ENCODE measurements around the gene ODAD4.

Gene ODAD4

DNA sequence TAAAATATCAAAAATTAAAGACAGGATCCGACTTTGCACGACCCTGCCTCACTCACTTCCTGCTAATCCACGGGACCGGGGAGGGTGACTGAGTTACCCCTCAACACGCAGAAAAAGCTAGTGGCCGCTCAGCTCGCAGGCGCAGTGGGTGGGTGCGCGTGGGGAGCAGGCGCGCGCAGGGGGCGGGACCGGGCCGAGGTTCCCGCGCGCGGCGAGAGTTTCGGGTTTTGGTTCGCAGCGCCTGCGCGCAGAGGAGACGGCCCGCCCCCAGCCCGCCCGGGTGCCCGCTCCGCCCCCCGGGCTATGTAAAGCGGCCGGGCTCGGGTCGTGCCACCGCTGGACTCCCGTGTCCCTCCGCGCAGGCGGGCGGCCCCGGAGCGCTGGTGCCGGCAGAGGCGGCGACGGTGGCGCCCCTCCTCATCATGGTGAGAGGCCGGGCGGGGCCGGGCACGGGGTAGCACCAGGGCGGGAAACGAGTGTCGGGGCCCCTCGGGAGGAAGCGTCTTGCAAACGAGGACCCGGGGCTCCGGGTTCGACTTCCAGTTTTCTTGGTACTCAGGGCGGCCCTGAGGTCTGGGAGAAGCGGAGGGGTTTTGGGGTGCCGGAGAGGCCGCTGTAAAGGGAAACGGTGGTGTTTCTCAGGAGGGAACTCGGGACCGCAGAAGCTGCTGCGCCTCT lies 36.2 kb downstream of the ODAD4 start, which contains the start of gene CNP:
Gene CNP, plus strand, starts transcription at position 333 of the 678 bp plus-strand sequence. Its CDS starts 90 bp downstream, at position 423.
- Histone ChIP-seq H3K9ac (ENCODE audit: low read depth, low read length) (peak within 1 kb of the TSS; percentile 72), H3K36me3 (ENCODE audit: insufficient read depth, low read length) (peaks cover 4% of the 10 kb centered on the region; the same call in 1 of the 2 replicates), H3K9me3 (ENCODE audit: control insufficient read depth, insufficient read depth, low read length) (no peaks in the 10 kb centered on the region), H3K4me1 (ENCODE audit: insufficient read depth, low read length) (peaks cover 6% of the 10 kb centered on the region; the same call in 1 of the 2 replicates)

DNA sequence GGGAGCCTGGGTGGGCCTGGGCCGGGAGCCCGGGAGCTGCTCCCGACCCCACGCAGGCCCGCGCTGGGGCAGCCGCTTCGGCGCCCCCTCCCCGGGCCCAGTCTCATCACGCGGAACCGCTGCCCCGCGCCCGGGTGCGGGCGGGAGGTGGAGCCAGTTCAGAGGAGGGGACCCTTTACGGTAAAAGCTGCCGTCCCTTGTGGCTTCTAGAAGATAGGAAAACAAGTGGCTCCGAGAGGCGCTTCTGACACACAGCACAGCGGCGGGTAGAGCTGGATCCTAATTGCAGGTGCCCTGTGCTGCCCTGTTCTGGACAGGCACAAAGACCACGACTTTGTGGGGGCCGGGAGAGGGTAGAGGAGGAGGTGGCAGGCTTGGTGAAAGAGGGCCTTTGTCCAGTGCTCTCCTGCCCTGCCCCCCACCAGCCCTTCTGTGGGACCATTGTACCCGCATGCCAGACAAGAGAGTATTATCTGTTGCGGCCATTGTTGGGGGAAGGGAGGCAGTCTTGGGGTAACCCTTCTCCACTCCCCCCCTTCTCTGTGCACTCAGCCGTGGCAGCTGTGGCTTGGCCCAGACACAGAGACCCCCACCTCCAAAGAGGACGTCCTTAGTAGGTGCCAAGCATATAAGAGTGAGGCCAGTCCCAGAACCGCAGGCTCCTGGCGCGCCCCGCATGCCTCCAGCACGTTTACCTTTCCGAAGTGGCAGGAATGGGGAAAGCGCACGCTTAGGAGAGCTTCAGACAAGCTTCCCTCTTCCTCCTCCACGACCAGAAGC lies 36.9 kb downstream of the ODAD4 start:
- Histone ChIP-seq H3K9ac (ENCODE audit: low read depth, low read length) (peak overlapping the region; percentile 72), H3K9me3 (ENCODE audit: control insufficient read depth, insufficient read depth, low read length) (no peaks in the 10 kb centered on the region), H3K4me1 (ENCODE audit: insufficient read depth, low read length) (peaks cover 6% of the 10 kb centered on the region; the same call in 1 of the 2 replicates), H3K36me3 (ENCODE audit: insufficient read depth, low read length) (peaks cover 4% of the 10 kb centered on the region; the same call in 1 of the 2 replicates)

DNA sequence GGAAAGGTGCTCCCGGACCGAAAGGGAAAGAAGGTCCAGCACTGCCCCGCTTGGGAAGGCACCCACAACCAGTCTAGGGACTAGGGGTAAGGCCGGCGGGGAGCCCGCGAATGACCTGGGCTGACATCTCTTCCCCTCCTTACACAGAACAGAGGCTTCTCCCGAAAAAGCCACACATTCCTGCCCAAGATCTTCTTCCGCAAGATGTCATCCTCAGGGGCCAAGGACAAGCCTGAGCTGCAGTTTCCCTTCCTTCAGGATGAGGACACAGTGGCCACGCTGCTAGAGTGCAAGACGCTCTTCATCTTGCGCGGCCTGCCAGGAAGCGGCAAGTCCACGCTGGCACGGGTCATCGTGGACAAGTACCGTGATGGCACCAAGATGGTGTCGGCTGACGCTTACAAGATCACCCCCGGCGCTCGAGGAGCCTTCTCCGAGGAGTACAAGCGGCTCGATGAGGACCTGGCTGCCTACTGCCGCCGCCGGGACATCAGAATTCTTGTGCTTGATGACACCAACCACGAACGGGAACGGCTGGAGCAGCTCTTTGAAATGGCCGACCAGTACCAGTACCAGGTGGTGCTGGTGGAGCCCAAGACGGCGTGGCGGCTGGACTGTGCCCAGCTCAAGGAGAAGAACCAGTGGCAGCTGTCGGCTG lies 37.6 kb downstream of the ODAD4 start:
- Histone ChIP-seq H3K9ac (ENCODE audit: low read depth, low read length) (no peak overlapping the region), H3K4me1 (ENCODE audit: insufficient read depth, low read length) (peaks cover 6% of the 10 kb centered on the region; the same call in 1 of the 2 replicates), H3K9me3 (ENCODE audit: control insufficient read depth, insufficient read depth, low read length) (no peaks in the 10 kb centered on the region), H3K36me3 (ENCODE audit: insufficient read depth, low read length) (peaks cover 4% of the 10 kb centered on the region; the same call in 1 of the 2 replicates)

DNA sequence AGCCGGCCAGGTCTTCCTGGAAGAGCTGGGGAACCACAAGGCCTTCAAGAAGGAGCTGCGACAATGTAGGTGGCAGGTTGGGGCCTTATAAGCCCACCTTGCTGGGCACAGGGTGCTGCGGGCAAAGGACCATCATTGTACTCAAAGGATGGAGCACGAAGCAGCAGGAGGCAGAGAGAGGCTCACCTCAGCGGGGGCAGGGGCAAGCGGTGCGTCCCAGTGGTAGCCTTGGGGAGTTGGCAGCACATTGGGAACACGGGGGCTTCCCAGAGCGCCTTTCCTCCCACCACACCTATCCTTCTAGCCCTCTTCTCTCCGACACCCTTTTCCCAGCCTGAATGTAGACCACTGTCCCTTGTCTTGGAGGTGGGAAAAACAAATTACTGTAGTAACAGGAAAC lies 38.3 kb downstream of the ODAD4 start:
- H3K36me3 ChIP-seq (ENCODE audit: insufficient read depth, low read length): peaks cover 4% of the 10 kb centered on the region; the same call in 1 of the 2 replicates
- peaks cover 6% of the 10 kb centered on the region; the same call in 1 of the 2 replicates for H3K4me1 ChIP-seq (ENCODE audit: insufficient read depth, low read length)
- no peaks in the 10 kb centered on the region for H3K9me3 ChIP-seq (ENCODE audit: control insufficient read depth, insufficient read depth, low read length)
- no peak overlapping the region for H3K9ac ChIP-seq (ENCODE audit: low read depth, low read length)

DNA sequence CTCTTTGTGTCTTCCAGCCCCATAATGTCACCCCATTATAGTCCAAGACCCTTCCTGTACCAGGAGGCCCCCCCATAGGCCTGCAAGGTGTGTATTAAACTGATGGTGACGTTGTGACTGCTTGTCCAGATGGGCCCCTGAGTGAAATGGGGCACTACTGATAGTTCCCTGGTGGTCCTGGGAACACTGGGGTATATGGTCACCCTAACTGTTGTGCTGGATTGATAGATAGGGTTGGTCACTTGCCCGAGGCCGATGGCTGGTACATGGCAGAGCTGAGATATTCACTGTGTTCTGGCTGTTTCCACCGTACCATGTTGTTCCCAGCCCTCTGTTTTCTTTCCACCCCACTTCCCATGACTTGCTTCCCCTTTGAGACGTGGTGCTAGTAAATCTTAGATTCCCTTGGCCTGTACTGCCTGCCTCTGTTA lies 40.5 kb downstream of the ODAD4 start:
- Histone ChIP-seq H3K9me3 (ENCODE audit: control insufficient read depth, insufficient read depth, low read length) (no peaks in the 10 kb centered on the region), H3K36me3 (ENCODE audit: insufficient read depth, low read length) (peaks cover 19% of the 10 kb centered on the region), H3K9ac (ENCODE audit: low read depth, low read length) (no peak overlapping the region), H3K4me1 (ENCODE audit: insufficient read depth, low read length) (no peaks in the 10 kb centered on the region)

DNA sequence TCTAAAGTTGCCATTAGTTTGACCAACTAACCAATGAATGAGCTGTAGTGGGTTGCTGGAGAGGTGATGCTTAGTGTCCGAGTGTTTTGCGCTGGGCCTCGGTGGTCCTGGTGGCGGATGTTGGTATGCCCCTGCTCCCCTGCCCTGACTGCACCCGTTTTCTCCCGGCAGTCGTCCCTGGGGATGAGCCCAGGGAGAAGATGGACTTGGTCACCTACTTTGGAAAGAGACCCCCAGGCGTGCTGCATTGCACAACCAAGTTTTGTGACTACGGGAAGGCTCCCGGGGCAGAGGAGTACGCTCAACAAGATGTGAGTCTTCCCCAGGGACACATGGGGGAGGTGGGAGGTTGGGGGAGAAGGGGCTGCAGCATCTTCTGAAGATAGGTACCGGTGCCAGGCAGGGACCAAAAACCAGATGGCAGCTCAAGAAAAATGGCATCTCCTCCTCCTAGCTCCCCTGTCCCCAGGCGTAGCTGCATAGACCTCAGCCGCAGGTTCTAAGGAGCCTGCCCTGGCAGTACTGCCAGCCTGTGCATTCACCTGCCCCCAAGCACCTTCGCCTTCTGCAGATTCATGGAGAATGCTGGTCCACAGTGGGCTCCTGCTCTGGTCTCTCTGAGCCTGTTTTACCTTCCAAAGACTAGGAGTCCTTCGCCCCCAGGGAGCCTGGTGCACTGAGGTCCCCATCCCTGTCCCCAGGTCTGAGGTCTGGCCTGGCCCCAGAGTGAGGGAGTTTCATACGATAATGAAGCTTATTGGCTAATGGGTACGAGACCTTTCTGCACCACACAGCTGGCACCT lies 41.5 kb downstream of the ODAD4 start:
- H3K9ac ChIP-seq (ENCODE audit: low read depth, low read length): no peak overlapping the region
- H3K4me1 ChIP-seq (ENCODE audit: insufficient read depth, low read length): no peaks in the 10 kb centered on the region
- H3K36me3 ChIP-seq (ENCODE audit: insufficient read depth, low read length): peaks cover 25% of the 10 kb centered on the region
- no peaks in the 10 kb centered on the region for H3K9me3 ChIP-seq (ENCODE audit: control insufficient read depth, insufficient read depth, low read length)

DNA sequence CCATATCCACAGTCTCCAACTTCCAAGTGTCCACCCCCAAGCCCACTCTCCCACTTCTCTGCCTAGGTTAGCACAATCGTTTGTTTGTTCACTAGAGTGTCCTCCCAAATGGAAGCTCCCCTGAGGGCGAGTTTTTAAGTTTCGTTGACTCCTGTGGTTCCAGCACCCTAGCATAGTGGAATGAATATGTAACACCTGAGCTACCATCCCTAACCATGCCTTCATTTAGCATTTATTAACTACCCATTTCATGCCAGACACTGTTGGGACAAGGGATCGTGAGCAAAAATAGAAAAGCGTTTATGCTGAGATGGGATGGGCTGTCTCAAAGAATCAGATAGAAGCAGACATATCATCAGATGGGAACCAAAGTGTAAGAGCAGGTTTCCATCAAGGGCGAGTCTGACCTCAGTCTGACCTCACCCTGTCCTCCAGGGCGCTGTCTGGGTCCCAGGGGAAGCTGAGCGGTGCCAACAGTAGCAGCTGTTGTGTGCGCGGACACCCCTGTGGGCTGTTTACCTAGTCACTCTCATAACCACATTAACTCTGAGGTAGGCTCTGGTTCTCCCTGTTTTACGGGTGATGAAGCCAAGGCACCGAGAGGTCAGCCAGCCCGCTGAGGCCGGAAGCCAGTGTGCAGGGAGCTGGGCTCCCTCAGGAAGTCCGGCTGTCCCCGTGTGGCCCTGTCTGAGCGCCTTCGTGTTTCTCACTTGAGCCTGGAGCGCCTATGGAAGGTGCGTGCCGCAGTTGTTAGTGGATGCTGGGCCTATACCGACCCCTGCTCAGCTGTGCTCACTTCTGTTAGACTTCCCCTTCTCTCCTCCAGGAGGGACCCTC lies 42.4 kb downstream of the ODAD4 start:
- Histone ChIP-seq H3K9ac (ENCODE audit: low read depth, low read length) (no peak overlapping the region), H3K4me1 (ENCODE audit: insufficient read depth, low read length) (no peaks in the 10 kb centered on the region), H3K36me3 (ENCODE audit: insufficient read depth, low read length) (peaks cover 32% of the 10 kb centered on the region)

DNA sequence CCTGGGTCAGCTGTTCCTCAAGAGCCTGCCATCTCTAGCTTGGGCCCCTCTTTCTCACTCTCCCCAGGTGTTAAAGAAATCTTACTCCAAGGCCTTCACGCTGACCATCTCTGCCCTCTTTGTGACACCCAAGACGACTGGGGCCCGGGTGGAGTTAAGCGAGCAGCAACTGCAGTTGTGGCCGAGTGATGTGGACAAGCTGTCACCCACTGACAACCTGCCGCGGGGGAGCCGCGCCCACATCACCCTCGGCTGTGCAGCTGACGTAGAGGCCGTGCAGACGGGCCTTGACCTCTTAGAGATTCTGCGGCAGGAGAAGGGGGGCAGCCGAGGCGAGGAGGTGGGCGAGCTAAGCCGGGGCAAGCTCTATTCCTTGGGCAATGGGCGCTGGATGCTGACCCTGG lies 43.0 kb downstream of the ODAD4 start:
- no peak overlapping the region for H3K9ac ChIP-seq (ENCODE audit: low read depth, low read length)
- no peaks in the 10 kb centered on the region for H3K4me1 ChIP-seq (ENCODE audit: insufficient read depth, low read length)
- H3K36me3 ChIP-seq (ENCODE audit: insufficient read depth, low read length): peaks cover 38% of the 10 kb centered on the region
- H3K9me3 ChIP-seq (ENCODE audit: control insufficient read depth, insufficient read depth, low read length): no peaks in the 10 kb centered on the region

More for the DNA sequence above, 42.4 kb downstream of the ODAD4 start:
- H3K9me3 ChIP-seq (ENCODE audit: control insufficient read depth, insufficient read depth, low read length): no peaks in the 10 kb centered on the region

DNA sequence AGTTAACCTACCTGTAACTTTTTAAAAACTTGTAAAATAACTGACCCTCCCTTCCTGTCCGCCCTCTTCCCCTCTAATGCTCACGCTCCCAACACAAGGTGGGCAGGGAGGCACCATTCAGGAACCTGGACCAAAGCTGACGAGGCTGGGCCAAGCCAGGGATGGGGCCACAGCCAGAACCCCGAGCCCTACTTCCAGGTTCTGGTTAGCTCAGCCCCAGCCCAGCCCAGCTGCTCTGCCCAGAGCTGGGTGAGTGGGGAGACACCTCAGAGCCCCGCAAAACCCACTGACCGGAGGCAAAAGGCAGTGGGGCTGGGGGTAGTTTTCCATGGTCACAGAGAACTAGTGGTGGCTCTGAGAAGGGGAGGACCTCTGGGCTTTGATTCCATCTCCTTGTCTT lies 43.6 kb downstream of the ODAD4 start:
- no peak overlapping the region for H3K9ac ChIP-seq (ENCODE audit: low read depth, low read length)

DNA sequence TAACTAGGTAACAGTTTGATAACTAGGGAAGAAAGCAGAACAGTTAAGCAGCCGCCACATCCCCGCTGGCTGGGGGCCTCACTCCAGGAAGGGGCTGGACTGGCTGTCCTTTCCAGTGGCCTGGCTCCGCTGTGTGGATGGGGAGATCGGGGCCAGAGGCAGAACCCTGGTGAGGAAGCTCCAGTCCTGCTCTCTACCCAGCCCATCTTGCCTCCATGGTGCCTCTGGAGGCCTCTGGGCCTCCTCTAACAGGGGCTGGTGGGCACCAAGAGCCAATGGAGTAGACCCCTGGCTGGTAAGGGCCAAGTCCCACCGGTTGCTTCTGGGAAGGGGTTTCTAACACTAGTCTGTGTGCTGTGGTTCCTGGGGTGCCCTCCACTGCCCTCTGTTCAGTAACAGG lies 44.2 kb downstream of the ODAD4 start:
- H3K36me3 ChIP-seq (ENCODE audit: insufficient read depth, low read length): peaks cover 38% of the 10 kb centered on the region

More for the DNA sequence above, 43.6 kb downstream of the ODAD4 start:
- no peaks in the 10 kb centered on the region for H3K9me3 ChIP-seq (ENCODE audit: control insufficient read depth, insufficient read depth, low read length)
- H3K4me1 ChIP-seq (ENCODE audit: insufficient read depth, low read length): no peaks in the 10 kb centered on the region
- H3K36me3 ChIP-seq (ENCODE audit: insufficient read depth, low read length): peaks cover 38% of the 10 kb centered on the region

DNA sequence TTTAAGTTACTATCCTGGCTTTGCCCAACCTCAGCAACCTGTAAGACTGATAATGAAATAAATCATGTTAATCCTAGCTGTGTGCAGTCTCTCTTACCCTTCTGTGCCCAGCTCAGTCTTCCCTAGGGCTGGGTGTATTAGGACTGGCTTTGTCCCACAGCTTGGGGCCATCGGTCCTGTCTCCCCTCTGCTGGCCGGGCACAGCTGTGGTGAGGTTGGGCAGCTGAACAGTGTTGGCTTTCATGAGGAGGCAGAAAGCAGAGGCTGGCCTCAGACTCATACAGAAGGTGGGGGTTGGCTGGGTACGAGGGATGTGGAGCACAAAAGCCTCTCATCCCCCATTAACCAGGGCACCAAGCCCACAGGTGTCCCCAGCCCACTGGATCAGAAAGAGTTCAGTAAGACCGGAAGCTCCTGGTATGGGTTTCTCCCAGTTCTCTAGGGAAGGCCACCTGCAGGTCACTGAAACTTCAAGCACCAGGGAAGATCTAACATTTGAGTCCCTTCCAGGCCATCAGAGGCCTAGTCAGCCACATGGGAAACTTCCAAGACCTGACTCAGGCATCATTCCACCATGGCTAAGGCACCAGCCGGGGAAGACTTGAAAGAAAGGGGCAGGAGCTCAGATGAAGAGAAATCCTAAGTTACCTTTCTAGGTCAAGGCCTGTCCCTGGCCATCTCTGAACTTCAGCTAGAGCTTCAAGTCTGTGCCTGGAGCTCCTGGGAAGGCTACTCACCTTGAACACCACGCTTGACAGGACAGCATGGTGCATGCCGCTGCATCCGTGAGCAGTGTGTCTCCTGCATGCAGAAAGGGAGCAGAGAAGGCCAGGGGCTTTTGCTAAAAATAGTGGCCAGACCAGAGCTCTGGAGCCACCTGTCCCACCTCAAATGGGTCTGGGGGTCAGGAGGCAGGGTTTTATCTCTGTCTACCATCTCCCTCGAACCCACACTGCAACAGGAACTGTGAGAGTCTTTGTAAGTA lies 45.0 kb downstream of the ODAD4 start:
- peaks cover 41% of the 10 kb centered on the region for H3K36me3 ChIP-seq (ENCODE audit: insufficient read depth, low read length)
- no peaks in the 10 kb centered on the region for H3K4me1 ChIP-seq (ENCODE audit: insufficient read depth, low read length)
- H3K9me3 ChIP-seq (ENCODE audit: control insufficient read depth, insufficient read depth, low read length): no peaks in the 10 kb centered on the region
- H3K9ac ChIP-seq (ENCODE audit: low read depth, low read length): no peak overlapping the region

More for the DNA sequence above, 44.2 kb downstream of the ODAD4 start:
- H3K4me1 ChIP-seq (ENCODE audit: insufficient read depth, low read length): no peaks in the 10 kb centered on the region
- H3K9ac ChIP-seq (ENCODE audit: low read depth, low read length): no peak overlapping the region
- no peaks in the 10 kb centered on the region for H3K9me3 ChIP-seq (ENCODE audit: control insufficient read depth, insufficient read depth, low read length)

DNA sequence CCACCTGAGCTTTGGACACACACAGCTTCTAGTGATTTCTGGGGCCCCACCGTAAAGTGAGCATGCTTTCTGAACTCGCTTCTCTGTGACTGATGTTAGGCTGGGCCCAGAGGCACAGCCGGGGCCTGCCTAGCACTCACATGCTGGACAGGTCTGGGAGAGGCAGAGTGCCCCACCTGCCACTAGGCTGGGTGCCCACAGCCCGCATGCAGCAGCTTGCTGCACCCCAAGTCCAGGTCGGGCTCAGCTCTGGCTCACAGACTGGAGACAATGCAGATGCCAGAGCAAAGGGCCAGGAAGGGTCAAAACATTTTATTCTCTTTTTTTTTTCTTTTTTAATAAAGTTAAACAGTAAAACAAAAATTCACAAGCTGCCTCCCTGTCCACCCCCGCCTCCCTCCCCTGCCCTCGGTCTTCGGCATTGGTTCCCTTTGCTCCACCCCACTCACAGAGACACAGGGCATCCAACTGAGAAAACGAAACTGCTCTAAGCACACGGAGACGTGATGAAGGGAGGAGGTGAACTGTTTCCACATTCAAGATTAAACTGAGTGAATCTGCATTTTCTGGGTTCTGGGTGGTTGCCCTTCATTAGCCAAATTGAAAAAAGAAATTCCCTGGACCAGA lies 45.8 kb downstream of the ODAD4 start:
- peaks cover 43% of the 10 kb centered on the region for H3K36me3 ChIP-seq (ENCODE audit: insufficient read depth, low read length)
- no peaks in the 10 kb centered on the region for H3K9me3 ChIP-seq (ENCODE audit: control insufficient read depth, insufficient read depth, low read length)
- no peaks in the 10 kb centered on the region for H3K4me1 ChIP-seq (ENCODE audit: insufficient read depth, low read length)
- no peak overlapping the region for H3K9ac ChIP-seq (ENCODE audit: low read depth, low read length)

Data from ES-I3 (cell line).